Smooth muscle cell (in vitro differentiated cells): ENCODE results near the gene TSPAN4. TPM values are rescaled to one million over a fixed set of nuclear protein-coding genes. Genes with fewer than 3 reads are reported as not detected.

ENCODE experiments used
- DNase-seq: peaks from one replicate; lab custom pipeline; 2025; ENCODE audit not compliant: unreplicated experiment; lab: John Stamatoyannopoulos, UW
- H2AFZ ChIP-seq: fragments of 200-600 bp; sonication (generic); 2 replicates; pipeline ENCODE4 v1.6.0; 2016; ENCODE audit warnings: antibody characterized with exemption, low read depth, mild to moderate bottlenecking
- H3F3A ChIP-seq: fragments of 200-600 bp; sonication (generic); 2 replicates; pipeline ENCODE4 v1.6.0; 2017; ENCODE audit warnings: antibody characterized with exemption, low read depth
- H3K27ac ChIP-seq: fragments of 200-600 bp; sonication (generic); 2 replicates; pipeline ENCODE4 v1.5.1; 2016; ENCODE audit warnings: low read depth, mild to moderate bottlenecking
- H3K27me3 ChIP-seq: fragments of 200-600 bp; sonication (generic); 2 replicates; pipeline ENCODE4 v1.6.1; 2016; ENCODE audit warnings: low read depth, mild to moderate bottlenecking
- H3K36me3 ChIP-seq: fragments of 200-600 bp; sonication (generic); 2 replicates; pipeline ENCODE4 v1.5.1; 2016; ENCODE audit warnings: low read depth
- H3K4me1 ChIP-seq: fragments of 200-600 bp; sonication (generic); 2 replicates; pipeline ENCODE4 v1.5.1; 2016; ENCODE audit warnings: low read depth
- H3K4me2 ChIP-seq: fragments of 200-600 bp; sonication (generic); 2 replicates; pipeline ENCODE4 v1.6.0; 2016; ENCODE audit warnings: mild to moderate bottlenecking
- H3K4me3 ChIP-seq: fragments of 200-600 bp; sonication (generic); 2 replicates; pipeline ENCODE4 v1.5.1; 2016; ENCODE audit warnings: mild to moderate bottlenecking
- H3K79me2 ChIP-seq: fragments of 200-600 bp; sonication (generic); 2 replicates; pipeline ENCODE4 v1.6.0; 2016; ENCODE audit warnings: low read depth, mild to moderate bottlenecking
- H3K9ac ChIP-seq: fragments of 200-600 bp; sonication (generic); 2 replicates; pipeline ENCODE4 v1.6.0; 2016; ENCODE audit warnings: low read depth
- H3K9me3 ChIP-seq: fragments of 200-600 bp; sonication (generic); replicated peaks from 2 replicates; pipeline ENCODE4 v1.5.1; 2016; ENCODE audit warnings: low read depth
- H4K20me1 ChIP-seq: fragments of 200-600 bp; sonication (generic); 2 replicates; pipeline ENCODE4 v1.6.0; 2016; ENCODE audit warnings: low read depth
- CTCF ChIP-seq: fragments of 200-600 bp; sonication (generic); IDR thresholded peaks from 2 replicates; pipeline ENCODE4 v1.5.1; 2017; ENCODE audit warnings: borderline replicate concordance, mild to moderate bottlenecking, antibody characterized with exemption; ENCODE audit not compliant: insufficient read depth, poor library complexity, severe bottlenecking
- WGBS: methylation state at CpG from one replicate; pipeline ENCODE4 v1.1.7; 2016; ENCODE audit warnings: low lambda C conversion rate; 5-methylcytosine and 5-hydroxymethylcytosine counted together
- polyA plus RNA-seq: library from polyadenylated mRNA; unstranded; fragments of >200 nt; fragmentation: Nextera tagmentation; extraction: Ambion mirVana; gene quantifications from 2 replicates; pipeline ENCODE4 v1.2.1, GENCODE V29; 2016
- total RNA-seq: library from RNA; depleted of rRNA; stranded (reverse); fragments of >200 nt; gene quantifications from 2 replicates; pipeline ENCODE4 v1.2.3, GENCODE V29; 2014

Gene TSPAN4
- total and polyA plus RNA-seq, 2 experiments from 2014 or later = 68.2 to 179 TPM

GRCh38 chr11:815675-816432 is 26.8 kb upstream of the TSPAN4 start:
- DNase-seq = no peak
- no peak overlapping the region for H3K4me2 ChIP-seq
- no peaks in the 10 kb centered on the region for H3K27me3 ChIP-seq
- no peak for TF ChIP-seq CTCF
- no peak overlapping the region for H3K4me3 ChIP-seq
- no peaks in the 10 kb centered on the region for H3K9me3 ChIP-seq
- no peak overlapping the region for H2AFZ ChIP-seq
- H3K4me1 ChIP-seq = peaks cover 15% of the 10 kb centered on the region
- no peaks in the 10 kb centered on the region for H3K36me3 ChIP-seq
- H3F3A ChIP-seq = peaks cover 11% of the 10 kb centered on the region
- H4K20me1 ChIP-seq = peaks cover 35% of the 10 kb centered on the region
- no peak overlapping the region for H3K27ac ChIP-seq
- peaks cover 22% of the 10 kb centered on the region for H3K79me2 ChIP-seq
- H3K9ac ChIP-seq = no peak overlapping the region
- 96% methylated on average over 11 of the region's 11 CpGs for WGBS

GRCh38 chr11:816433-816779 is 26.2 kb upstream of the TSPAN4 start:
- DNase-seq = no peak
- H3K9ac ChIP-seq = no peak overlapping the region
- no peak overlapping the region for H3K4me3 ChIP-seq
- H3K4me2 ChIP-seq = no peak overlapping the region
- no peak for TF ChIP-seq CTCF
- H2AFZ ChIP-seq = no peak overlapping the region
- H3K9me3 ChIP-seq = no peaks in the 10 kb centered on the region
- no peaks in the 10 kb centered on the region for H3K36me3 ChIP-seq
- H4K20me1 ChIP-seq = peaks cover 35% of the 10 kb centered on the region
- H3F3A ChIP-seq = peaks cover 11% of the 10 kb centered on the region
- peaks cover 10% of the 10 kb centered on the region for H3K4me1 ChIP-seq
- no peaks in the 10 kb centered on the region for H3K27me3 ChIP-seq
- WGBS = 85% methylated on average over 11 of the region's 11 CpGs
- H3K79me2 ChIP-seq = peaks cover 19% of the 10 kb centered on the region
- no peak overlapping the region for H3K27ac ChIP-seq

GRCh38 chr11:818396-819128 is 24.1 kb upstream of the TSPAN4 start, which contains the start of gene PNPLA2:
TSS of gene PNPLA2 (plus strand) at chr11:818914. CDS start at chr11:819719, 805 bp downstream.
- peak within 1 kb of the TSS; percentile 83 for H3K27ac ChIP-seq
- no peak for DNase-seq
- TF ChIP-seq CTCF = no peak
- H3K4me2 ChIP-seq = peak within 1 kb of the TSS; percentile 100
- H3K27me3 ChIP-seq = no peaks in the 10 kb centered on the region
- peaks cover 34% of the 10 kb centered on the region for H4K20me1 ChIP-seq
- H3K9ac ChIP-seq = peak within 1 kb of the TSS; percentile 97
- H3F3A ChIP-seq = no peaks in the 10 kb centered on the region
- H3K79me2 ChIP-seq = peaks cover 13% of the 10 kb centered on the region
- no peaks in the 10 kb centered on the region for H3K9me3 ChIP-seq
- H3K4me1 ChIP-seq = peaks cover 10% of the 10 kb centered on the region
- peak within 1 kb of the TSS; percentile 63 for H2AFZ ChIP-seq
- WGBS = 55% methylated on average over 20 of the region's 20 CpGs
- peak within 1 kb of the TSS; percentile 96 for H3K4me3 ChIP-seq
- no peaks in the 10 kb centered on the region for H3K36me3 ChIP-seq
